Transverse colon (tissue), 4 donors: ENCODE results near the gene MIS18A. TPM values are rescaled to one million over a fixed set of nuclear protein-coding genes. Genes with fewer than 3 reads are reported as not detected.

Experiments used
- DNase-seq: peaks from one replicate; pipeline ENCODE4 v3.0.0-alpha.2; 2019
- H3K27ac ChIP-seq, 4 donors: fragments of 200-600 bp; sonication (generic); 2 replicates each; pipeline ENCODE4 v1.5.1; 2016 to 2018; ENCODE audit warnings: inconsistent platforms in 4 of 4
- H3K27me3 ChIP-seq: fragments of 200-600 bp; sonication (generic); 2 replicates; pipeline ENCODE4 v1.5.1; 2017; ENCODE audit warnings: inconsistent platforms
- H3K36me3 ChIP-seq, 4 donors: fragments of 200-600 bp; sonication (generic); 2 replicates each; pipeline ENCODE4 v1.5.1; 2017 to 2019; ENCODE audit warnings: inconsistent platforms in 4 of 4
- H3K4me1 ChIP-seq, 4 donors: fragments of 200-600 bp; sonication (generic); 2 replicates each; pipeline ENCODE4 v1.5.1; 2017 to 2020; ENCODE audit warnings: inconsistent platforms in 4 of 4
- H3K4me3 ChIP-seq, 4 donors: fragments of 200-600 bp; sonication (generic); 1 replicate in 1 of 4; 2 replicates in 3 of 4; pipeline versions ENCODE4 v1.5.1 to v1.6.1; 2017 to 2019; ENCODE audit warnings: inconsistent platforms in 4 of 4
- H3K9me3 ChIP-seq, 2 donors: fragments of 200-600 bp; sonication (generic); 2 replicates each; pipeline ENCODE4 v1.5.1; 2017 to 2019; ENCODE audit warnings: inconsistent platforms in 2 of 2
- EP300 ChIP-seq: sonication (generic); formaldehyde crosslinking; IDR thresholded peaks from one replicate; pipeline ENCODE4 v1.6.1; 2017; ENCODE audit warnings: antibody characterized with exemption, low read depth
- POLR2A ChIP-seq: fragments of 450-650 bp; IDR thresholded peaks from one replicate; pipeline ENCODE4 v1.6.1; 2016; ENCODE audit warnings: antibody characterized with exemption, mild to moderate bottlenecking, moderate library complexity
- POLR2AphosphoS5 ChIP-seq, 3 donors: sonication (generic); formaldehyde crosslinking; IDR thresholded peaks; one replicate each; pipeline ENCODE4 v1.6.1; 2016; ENCODE audit warnings: antibody characterized with exemption in 3 of 3
- WGBS, 2 donors: methylation state at CpG; one replicate each; pipeline ENCODE4 v1.1.5; 2018; ENCODE audit warnings: low coverage in 1 of 2; 5-methylcytosine and 5-hydroxymethylcytosine counted together
- in situ Hi-C, 4 donors: fragments of 200-750 bp; cut with MboI; loops; one replicate each; pipeline versions ENCODE4 v1.15.0 to v1.15.1; 2017; ENCODE audit warnings: low sequenced_read_pairs in 3 of 4, low pct_ligation_motif_present in 1 of 4, low pct_unique_long_range_greater_than_20kb in 1 of 4
- intact Hi-C: fragments of 100-400 bp; cut with DNase I; formaldehyde crosslinking; loops from one replicate; pipeline ENCODE4 v1.15.1; 2023; ENCODE audit warnings: low total_unique reads
- total RNA-seq, 4 donors: library from RNA; depleted of rRNA; stranded (reverse); fragments of >200 nt; gene quantifications; one replicate each; pipeline ENCODE4 v1.1.0, GENCODE V29; 2016
- TF ChIP-seq, protein P1 (sequence below), 5 experiments: fragments of 200-600 bp in 3 of 5; fragments of 450-650 bp in 2 of 5; sonication (generic) in 3 of 5; IDR thresholded peaks; 1 replicate in 2 of 5; 2 replicates in 3 of 5; pipeline ENCODE4 v1.5.1; 2016 to 2017; ENCODE audit warnings: antibody characterized with exemption in 5 of 5, inconsistent platforms in 3 of 5, mild to moderate bottlenecking in 2 of 5, moderate library complexity in 1 of 5

The MIS18A gene
- total RNA-seq, 4 donors from 2014 or later, result 3.7 to 4.8 (median 4.1) TPM; not detected in 1

DNA sequence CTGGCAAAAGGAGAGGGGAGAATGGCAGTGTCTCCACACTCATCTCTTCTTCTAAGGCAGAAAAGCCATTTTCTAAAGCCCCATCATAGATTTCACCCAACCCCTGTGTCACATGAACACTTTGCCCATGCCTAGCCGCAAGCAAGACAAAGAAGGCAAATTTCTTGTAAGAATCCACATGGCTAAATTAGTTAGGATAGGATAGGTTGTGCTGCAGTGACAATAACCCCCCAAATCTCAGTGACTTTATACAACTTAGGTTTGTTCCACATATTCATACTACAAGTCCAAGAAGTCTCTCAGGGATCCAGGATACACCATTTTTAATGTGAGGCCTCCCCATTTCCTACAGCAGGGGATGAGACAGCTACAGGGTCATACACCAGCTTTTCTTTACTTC lies 40.8 kb downstream of the MIS18A start:
- H3K36me3 ChIP-seq, result no peaks in the 10 kb centered on the region
- TF ChIP-seq EP300 (no peak), POLR2A (no peak), POLR2AphosphoS5 (IDR thresholded peaks at IDR 0.05) (no peak)
- TF ChIP-seq, protein P1, sequence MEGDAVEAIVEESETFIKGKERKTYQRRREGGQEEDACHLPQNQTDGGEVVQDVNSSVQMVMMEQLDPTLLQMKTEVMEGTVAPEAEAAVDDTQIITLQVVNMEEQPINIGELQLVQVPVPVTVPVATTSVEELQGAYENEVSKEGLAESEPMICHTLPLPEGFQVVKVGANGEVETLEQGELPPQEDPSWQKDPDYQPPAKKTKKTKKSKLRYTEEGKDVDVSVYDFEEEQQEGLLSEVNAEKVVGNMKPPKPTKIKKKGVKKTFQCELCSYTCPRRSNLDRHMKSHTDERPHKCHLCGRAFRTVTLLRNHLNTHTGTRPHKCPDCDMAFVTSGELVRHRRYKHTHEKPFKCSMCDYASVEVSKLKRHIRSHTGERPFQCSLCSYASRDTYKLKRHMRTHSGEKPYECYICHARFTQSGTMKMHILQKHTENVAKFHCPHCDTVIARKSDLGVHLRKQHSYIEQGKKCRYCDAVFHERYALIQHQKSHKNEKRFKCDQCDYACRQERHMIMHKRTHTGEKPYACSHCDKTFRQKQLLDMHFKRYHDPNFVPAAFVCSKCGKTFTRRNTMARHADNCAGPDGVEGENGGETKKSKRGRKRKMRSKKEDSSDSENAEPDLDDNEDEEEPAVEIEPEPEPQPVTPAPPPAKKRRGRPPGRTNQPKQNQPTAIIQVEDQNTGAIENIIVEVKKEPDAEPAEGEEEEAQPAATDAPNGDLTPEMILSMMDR (IDR thresholded peaks at IDR 0.05), result no peak

DNA sequence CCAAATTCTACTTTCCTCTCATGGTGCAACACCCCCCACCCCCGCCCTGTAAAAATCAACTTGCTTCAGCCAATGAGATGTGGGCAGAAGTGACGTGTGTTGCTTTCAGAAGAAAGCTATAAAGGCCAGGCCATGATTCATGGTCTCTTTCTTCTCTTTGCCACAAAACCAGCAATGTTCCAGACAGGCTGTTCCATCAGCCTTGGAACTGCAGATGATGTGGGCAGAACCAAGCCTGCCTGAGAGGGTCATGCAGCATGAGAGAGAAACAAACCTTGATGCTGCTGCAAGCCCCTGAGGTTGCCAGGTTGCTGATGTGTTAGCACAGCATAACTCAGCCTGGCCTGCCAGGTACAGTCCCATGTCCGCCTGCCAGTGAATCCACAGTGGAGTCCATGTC lies 41.8 kb downstream of the MIS18A start:
- Histone ChIP-seq H3K9me3 (no peaks in the 10 kb centered on the region), H3K36me3 (no peaks in the 10 kb centered on the region), H3K27me3 (no peaks in the 10 kb centered on the region), H3K4me1 (peaks cover 0 to 3% (median 0%) of the 10 kb centered on the region in 4 donors), H3K27ac (no peak overlapping the region), H3K4me3 (no peak overlapping the region)
- in situ Hi-C loops, result no loop called here
- intact Hi-C loops, result no loop called here
- WGBS, 2 donors, result 40 to 68% methylated on average over 1 to 3 of the region's 3 CpGs
- TF ChIP-seq POLR2A, result no peak
- TF ChIP-seq EP300, result no peak
- no peak for TF ChIP-seq POLR2AphosphoS5 (IDR thresholded peaks at IDR 0.05)
- TF ChIP-seq, protein P1 (IDR thresholded peaks at IDR 0.05), result no peak
- no peak for DNase-seq

More for the DNA sequence above, 40.8 kb downstream of the MIS18A start:
- in situ Hi-C loops, result no loop called here
- H3K4me3 ChIP-seq, result no peak overlapping the region
- 92 to 96% methylated on average over 1 of the region's 1 CpG for WGBS, 2 donors
- DNase-seq, result no peak
- H3K9me3 ChIP-seq, result no peaks in the 10 kb centered on the region
- H3K4me1 ChIP-seq, result peaks cover 0 to 3% (median 0%) of the 10 kb centered on the region in 4 donors
- no peaks in the 10 kb centered on the region for H3K27me3 ChIP-seq
- intact Hi-C loops, result no loop called here
- H3K27ac ChIP-seq, result no peak overlapping the region

DNA sequence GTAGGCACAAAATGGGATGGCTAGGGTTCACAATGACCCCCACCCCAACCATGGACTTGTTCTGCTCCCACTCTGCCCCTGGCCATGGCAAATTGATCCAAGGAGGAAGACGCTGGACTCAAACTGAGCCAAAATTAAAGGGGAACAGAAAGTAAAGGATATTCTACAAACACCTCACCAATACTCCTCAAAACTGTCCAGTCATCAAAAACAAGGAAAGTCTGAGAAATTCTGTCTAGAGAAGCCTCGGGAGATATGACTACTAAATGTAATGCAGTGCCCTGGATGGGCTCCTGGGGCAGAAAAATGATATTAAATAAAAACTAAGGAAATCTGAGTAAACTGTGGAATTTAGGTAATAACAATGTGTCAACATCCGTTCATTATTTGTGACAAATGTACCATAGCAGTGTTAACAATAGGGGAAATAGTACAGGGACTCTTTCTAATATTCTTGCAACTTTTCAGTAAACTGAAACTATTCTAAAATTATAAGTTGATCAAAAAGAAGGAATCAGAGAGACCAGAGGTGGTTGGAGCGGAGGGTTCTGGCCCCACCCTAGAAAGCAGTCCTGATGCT lies 45.0 kb downstream of the MIS18A start:
- Histone ChIP-seq H3K4me1 (no peaks in the 10 kb centered on the region), H3K27ac (no peak overlapping the region), H3K27me3 (no peaks in the 10 kb centered on the region), H3K36me3 (no peaks in the 10 kb centered on the region), H3K9me3 (no peaks in the 10 kb centered on the region), H3K4me3 (no peak overlapping the region)
- DNase-seq, result no peak
- TF ChIP-seq, protein P1 (IDR thresholded peaks at IDR 0.05), result no peak
- no peak for TF ChIP-seq EP300
- no peak for TF ChIP-seq POLR2AphosphoS5 (IDR thresholded peaks at IDR 0.05)
- no peak for TF ChIP-seq POLR2A
- WGBS, 2 donors, result 85 to 88% methylated on average over 4 of the region's 4 CpGs
- in situ Hi-C loops (no loop called here), intact Hi-C loops (no loop called here)

DNA sequence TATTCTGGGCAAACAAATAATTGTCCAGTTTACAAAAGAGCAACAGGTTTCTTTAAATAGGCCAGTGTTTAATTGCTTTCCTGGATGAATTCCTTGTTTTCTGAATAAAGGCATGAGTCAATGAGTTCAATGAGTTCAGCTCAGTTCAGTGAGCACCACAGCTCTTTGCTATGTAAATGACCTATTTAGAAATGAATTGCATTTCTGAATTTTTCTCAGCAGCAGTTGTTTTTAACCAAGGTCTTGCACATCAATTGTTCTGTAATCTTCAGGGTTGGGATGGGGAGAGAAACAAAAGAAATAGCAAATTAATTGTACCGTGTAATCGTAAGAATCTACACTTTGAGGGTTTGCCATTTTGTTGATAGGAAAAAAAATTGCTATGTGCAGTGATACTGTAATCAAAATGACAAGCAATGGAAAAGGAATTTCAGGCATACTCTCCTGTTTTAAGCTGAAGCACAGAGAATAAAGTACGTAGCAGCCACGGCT lies 45.7 kb downstream of the MIS18A start:
- intact Hi-C loops, result no loop called here
- WGBS, 2 donors, result 80 to 81% methylated on average over 2 to 4 of the region's 4 CpGs
- Histone ChIP-seq H3K4me3 (no peak overlapping the region), H3K36me3 (no peaks in the 10 kb centered on the region), H3K9me3 (no peaks in the 10 kb centered on the region), H3K27ac (no peak overlapping the region), H3K27me3 (no peaks in the 10 kb centered on the region), H3K4me1 (no peaks in the 10 kb centered on the region)
- no peak for DNase-seq
- TF ChIP-seq POLR2A, result no peak
- no peak for TF ChIP-seq EP300
- TF ChIP-seq POLR2AphosphoS5 (IDR thresholded peaks at IDR 0.05), result no peak
- TF ChIP-seq, protein P1 (IDR thresholded peaks at IDR 0.05), result no peak
- in situ Hi-C loops, result no loop called here
